Adipose tissue (tissue), 3 donors: Measurements from ENCODE around the gene COPS3. TPM values are rescaled to one million over a fixed set of nuclear protein-coding genes. Genes with fewer than 3 reads are reported as not detected.
"Not testable (repeated sequence)": the region's sequence is repeated elsewhere in the genome, so short reads cannot be mapped to it uniquely, and the experiment has no call there.

Source experiments
- H3K27ac ChIP-seq: one replicate; pipeline ENCODE4 v1.5.1; 2013; ENCODE audit warnings: low read depth, low read length
- whole genome bisulfite sequencing, 3 donors: extraction: QIAGEN DNeasy Blood & Tissue Kit; methylation state at CpG; one replicate each; pipeline ENCODE4 v1.1.7; 2013; 5-methylcytosine and 5-hydroxymethylcytosine counted together
- polyA plus RNA-seq, 3 donors: library from polyadenylated mRNA; stranded (reverse); fragments of 200-250 nt; gene quantifications; one replicate each; pipeline ENCODE4 v1.2.3, GENCODE V29; 2013
- donor health status: healthy with polysubstance abuse.
- donor health status: Bipolar disorder and iron deficiency.
- donor health status: healthy.

COPS3 gene
- polyA plus RNA-seq, 3 donors: 40.6 to 57.6 (median 44.3) TPM

- not testable (repeated sequence) for H3K27ac ChIP-seq
- WGBS, 3 donors: 92% methylated on average over 9 to 11 of the region's 11 CpGs
These were observed 25.4 kb downstream of the COPS3 start for GRCh38 chr17:17255689-17256088.

- WGBS, 3 donors: 69 to 95% (median 83%) methylated on average over 3 of the region's 3 CpGs
These were observed 27.0 kb downstream of the COPS3 start for GRCh38 chr17:17254036-17254435.

GRCh38 chr17:17253406-17253805, 27.6 kb downstream of the COPS3 start:
- WGBS, 3 donors: 84 to 95% (median 93%) methylated on average over 3 of the region's 3 CpGs

More at GRCh38 chr17:17254036-17254435, 27.0 kb downstream of the COPS3 start:
- no peak overlapping the region for H3K27ac ChIP-seq

GRCh38 chr17:17252149-17252661, 28.8 kb downstream of the COPS3 start:
- H3K27ac ChIP-seq: no peak overlapping the region
- WGBS, 3 donors: 55 to 81% (median 74%) methylated on average over 9 of the region's 9 CpGs

More at GRCh38 chr17:17253406-17253805, 27.6 kb downstream of the COPS3 start:
- no peak overlapping the region for H3K27ac ChIP-seq

- 92 to 93% (median 93%) methylated on average over 3 of the region's 3 CpGs for WGBS, 3 donors
- H3K27ac ChIP-seq: no peak overlapping the region
These were observed 34.2 kb downstream of the COPS3 start for GRCh38 chr17:17246879-17247278.

- no peak overlapping the region for H3K27ac ChIP-seq
- WGBS, 3 donors: 87 to 95% (median 88%) methylated on average over 6 of the region's 6 CpGs
These were observed 37.9 kb downstream of the COPS3 start for GRCh38 chr17:17243163-17243562.

- WGBS, 3 donors: 93 to 95% (median 94%) methylated on average over 7 of the region's 7 CpGs
- no peak overlapping the region for H3K27ac ChIP-seq
These were observed 38.8 kb downstream of the COPS3 start for GRCh38 chr17:17242246-17242645.

- WGBS, 3 donors: 86 to 88% (median 87%) methylated on average over 10 of the region's 10 CpGs
- H3K27ac ChIP-seq: no peak overlapping the region
These were observed 39.4 kb downstream of the COPS3 start for GRCh38 chr17:17241656-17242055.

- WGBS, 3 donors: 63 to 81% (median 70%) methylated on average over 1 of the region's 1 CpG
- no peak overlapping the region for H3K27ac ChIP-seq
These were observed 41.2 kb downstream of the COPS3 start for GRCh38 chr17:17239832-17240231.

GRCh38 chr17:17237026-17237799, 43.8 kb downstream of the COPS3 start, which contains the start of gene FLCN:
FLCN (minus strand) TSS chr17:17237168; CDS start chr17:17228137, 9,031 bp downstream.
- WGBS, 3 donors: 0 to 1% (median 0%) methylated on average over 53 of the region's 53 CpGs
- H3K27ac ChIP-seq: no peak within 1 kb of the TSS

- 0 to 1% (median 0%) methylated on average over 29 to 31 of the region's 31 CpGs for WGBS, 3 donors
- H3K27ac ChIP-seq: no peak overlapping the region
These were observed 44.6 kb downstream of the COPS3 start for GRCh38 chr17:17236295-17237025.

- WGBS, 3 donors: 49 to 64% (median 51%) methylated on average over 19 of the region's 19 CpGs
- H3K27ac ChIP-seq: no peak overlapping the region
These were observed 45.6 kb downstream of the COPS3 start for GRCh38 chr17:17235212-17236174.

GRCh38 chr17:17232303-17232621, 48.8 kb downstream of the COPS3 start:
- H3K27ac ChIP-seq: no peak overlapping the region
- WGBS, 3 donors: 62 to 85% (median 80%) methylated on average over 11 of the region's 11 CpGs

GRCh38 chr17:17231621-17232302, 49.3 kb downstream of the COPS3 start:
- no peak overlapping the region for H3K27ac ChIP-seq
- 64 to 84% (median 83%) methylated on average over 16 of the region's 16 CpGs for WGBS, 3 donors

GRCh38 chr17:17229416-17230384, 51.3 kb downstream of the COPS3 start:
- no peak overlapping the region for H3K27ac ChIP-seq
- WGBS, 3 donors: 90 to 92% (median 91%) methylated on average over 26 of the region's 26 CpGs

GRCh38 chr17:17228521-17229279, 52.3 kb downstream of the COPS3 start:
- 80 to 93% (median 88%) methylated on average over 17 of the region's 17 CpGs for WGBS, 3 donors
- no peak overlapping the region for H3K27ac ChIP-seq
